ENCODE measurements around the gene FAM32A.

DNA sequence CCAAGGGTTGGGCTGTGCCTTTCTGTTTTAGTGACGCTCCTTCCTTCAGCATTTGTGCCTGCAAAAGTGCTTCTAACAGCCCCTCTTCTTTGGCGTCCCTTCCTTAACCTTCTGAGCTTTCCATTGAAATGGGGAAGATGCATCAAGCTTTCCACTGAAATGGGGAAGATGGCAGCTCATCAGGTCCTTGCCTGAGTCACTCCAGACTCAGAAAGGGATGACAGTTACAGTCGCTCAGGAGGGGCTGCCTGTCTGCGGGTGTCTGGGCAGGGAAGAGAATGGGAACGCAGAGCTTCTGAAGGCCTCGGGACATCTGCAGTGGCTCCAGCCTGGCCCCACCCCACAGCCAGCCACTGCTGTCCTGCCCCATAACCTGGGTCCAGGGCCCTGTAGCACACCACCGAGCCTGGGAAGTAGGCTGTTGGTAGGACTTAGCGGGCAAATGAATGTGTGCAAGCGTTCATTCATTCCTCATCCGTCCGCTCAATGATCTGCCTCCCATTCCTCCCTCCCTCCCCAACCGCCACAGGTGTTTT, 22.3 kb downstream of the FAM32A start:
- TF ChIP-seq, protein P1, sequence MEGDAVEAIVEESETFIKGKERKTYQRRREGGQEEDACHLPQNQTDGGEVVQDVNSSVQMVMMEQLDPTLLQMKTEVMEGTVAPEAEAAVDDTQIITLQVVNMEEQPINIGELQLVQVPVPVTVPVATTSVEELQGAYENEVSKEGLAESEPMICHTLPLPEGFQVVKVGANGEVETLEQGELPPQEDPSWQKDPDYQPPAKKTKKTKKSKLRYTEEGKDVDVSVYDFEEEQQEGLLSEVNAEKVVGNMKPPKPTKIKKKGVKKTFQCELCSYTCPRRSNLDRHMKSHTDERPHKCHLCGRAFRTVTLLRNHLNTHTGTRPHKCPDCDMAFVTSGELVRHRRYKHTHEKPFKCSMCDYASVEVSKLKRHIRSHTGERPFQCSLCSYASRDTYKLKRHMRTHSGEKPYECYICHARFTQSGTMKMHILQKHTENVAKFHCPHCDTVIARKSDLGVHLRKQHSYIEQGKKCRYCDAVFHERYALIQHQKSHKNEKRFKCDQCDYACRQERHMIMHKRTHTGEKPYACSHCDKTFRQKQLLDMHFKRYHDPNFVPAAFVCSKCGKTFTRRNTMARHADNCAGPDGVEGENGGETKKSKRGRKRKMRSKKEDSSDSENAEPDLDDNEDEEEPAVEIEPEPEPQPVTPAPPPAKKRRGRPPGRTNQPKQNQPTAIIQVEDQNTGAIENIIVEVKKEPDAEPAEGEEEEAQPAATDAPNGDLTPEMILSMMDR (IDR thresholded peaks at IDR 0.05): no peak
- TF ChIP-seq ZFX (IDR thresholded peaks at IDR 0.05; ENCODE audit: borderline replicate concordance): no peak

All from 22Rv1 (cell line).